ENCODE measurements around the gene UGT1A7.

- TF ChIP-seq CTCF (IDR thresholded peaks at IDR 0.05; ENCODE audit: poor library complexity, severe bottlenecking) (no peak), SMC3 (conservative IDR thresholded peaks at IDR 0.05; ENCODE audit: poor library complexity) (no peak)
Measured at GRCh38 chr2:233791151-233791882, 109.6 kb downstream of the UGT1A7 start.
